ENCODE data around the gene C5AR2. TPM values are rescaled to one million over a fixed set of nuclear protein-coding genes. Genes with fewer than 3 reads are reported as not detected.

C5AR2 gene
- polyA plus RNA-seq, 1 donor from 2014 or later = not detected

- H3K9ac ChIP-seq (ENCODE audit: low read length) = no peak overlapping the region
- H3K4me3 ChIP-seq (ENCODE audit: low read length) = no peak overlapping the region
- no peaks in the 10 kb centered on the region for H3K9me3 ChIP-seq (ENCODE audit: low read length)
- no peaks in the 10 kb centered on the region for H3K79me2 ChIP-seq (replicated peaks; ENCODE audit: insufficient read depth, low read length)
- H4K20me1 ChIP-seq (ENCODE audit: insufficient read depth) = no peaks in the 10 kb centered on the region
- no peak overlapping the region for H2AFZ ChIP-seq (ENCODE audit: low read depth, low read length)
- no peaks in the 10 kb centered on the region for H3K9me2 ChIP-seq (ENCODE audit: insufficient read depth, low read length)
- no peaks in the 10 kb centered on the region for H3F3A ChIP-seq (ENCODE audit: insufficient read depth, low read length, poor library complexity, severe bottlenecking)
- no peaks in the 10 kb centered on the region for H3K36me3 ChIP-seq (ENCODE audit: insufficient read depth, low read length)
- H3K27me3 ChIP-seq (ENCODE audit: insufficient read depth, low read depth, low read length) = no peaks in the 10 kb centered on the region
- TF ChIP-seq REST (IDR thresholded peaks at IDR 0.05; ENCODE audit: borderline replicate concordance) = no peak
- no peak for TF ChIP-seq EP300 (conservative IDR thresholded peaks at IDR 0.05; ENCODE audit: poor library complexity, severe bottlenecking)
- TF ChIP-seq MXI1 (conservative IDR thresholded peaks at IDR 0.05; ENCODE audit: poor library complexity, severe bottlenecking) = no peak
- no peak for TF ChIP-seq CTCF (IDR thresholded peaks at IDR 0.05; ENCODE audit: poor library complexity, severe bottlenecking)
- no peak for TF ChIP-seq POLR2AphosphoS5 (IDR thresholded peaks at IDR 0.05)
- no peak for TF ChIP-seq RAD21 (conservative IDR thresholded peaks at IDR 0.05)
- TF ChIP-seq TAF1 (IDR thresholded peaks at IDR 0.05; ENCODE audit: low read depth) = no peak
- no peak for TF ChIP-seq EZH2 (IDR thresholded peaks at IDR 0.05; ENCODE audit: borderline replicate concordance, insufficient read depth, low read length, poor library complexity, severe bottlenecking)
- no peak for TF ChIP-seq SMC3 (conservative IDR thresholded peaks at IDR 0.05; ENCODE audit: poor library complexity)
- no peak overlapping the region for H3K27ac ChIP-seq (ENCODE audit: low read length)
- H3K4me2 ChIP-seq (ENCODE audit: low read length) = no peak overlapping the region
These were observed 21.2 kb upstream of the C5AR2 start for GRCh38 chr19:47310819-47311218.

GRCh38 chr19:47312366-47313006 lies 19.5 kb upstream of the C5AR2 start:
- Histone ChIP-seq H2AFZ (ENCODE audit: low read depth, low read length) (no peak overlapping the region), H3K36me3 (ENCODE audit: insufficient read depth, low read length) (no peaks in the 10 kb centered on the region), H3K9ac (ENCODE audit: low read length) (no peak overlapping the region), H3F3A (ENCODE audit: insufficient read depth, low read length, poor library complexity, severe bottlenecking) (no peaks in the 10 kb centered on the region), H3K4me3 (ENCODE audit: low read length) (no peak overlapping the region), H3K79me2 (replicated peaks; ENCODE audit: insufficient read depth, low read length) (no peaks in the 10 kb centered on the region), H3K27me3 (ENCODE audit: insufficient read depth, low read depth, low read length) (no peaks in the 10 kb centered on the region), H3K9me3 (ENCODE audit: low read length) (no peaks in the 10 kb centered on the region), H3K27ac (ENCODE audit: low read length) (no peak overlapping the region), H3K9me2 (ENCODE audit: insufficient read depth, low read length) (no peaks in the 10 kb centered on the region), H3K4me2 (ENCODE audit: low read length) (no peak overlapping the region), H4K20me1 (ENCODE audit: insufficient read depth) (no peaks in the 10 kb centered on the region)
- TF ChIP-seq POLR2AphosphoS5 (IDR thresholded peaks at IDR 0.05) (no peak), MXI1 (conservative IDR thresholded peaks at IDR 0.05; ENCODE audit: poor library complexity, severe bottlenecking) (no peak), TAF1 (IDR thresholded peaks at IDR 0.05; ENCODE audit: low read depth) (no peak), EZH2 (IDR thresholded peaks at IDR 0.05; ENCODE audit: borderline replicate concordance, insufficient read depth, low read length, poor library complexity, severe bottlenecking) (no peak), EP300 (conservative IDR thresholded peaks at IDR 0.05; ENCODE audit: poor library complexity, severe bottlenecking) (no peak), SMC3 (conservative IDR thresholded peaks at IDR 0.05; ENCODE audit: poor library complexity) (no peak)
